OCI-LY3 (cell line): Measurements from ENCODE around the gene DAO.
"Not testable (repeated sequence)": the region's sequence is repeated elsewhere in the genome, so short reads cannot be mapped to it uniquely, and the experiment has no call there.

Experiments
- H2AFZ ChIP-seq: fragments of 200-600, 300-600 bp; shearing (Covaris generic); 2 replicates; pipeline ENCODE4 v1.6.0; 2014; ENCODE audit warnings: antibody characterized with exemption, low read depth, low read length
- H3K27ac ChIP-seq: fragments of 200-600, 300-600 bp; sonication (generic); 2 replicates; pipeline ENCODE4 v1.5.1; 2014; ENCODE audit warnings: mild to moderate bottlenecking, low read length, moderate library complexity, mixed read lengths
- H3K27me3 ChIP-seq: fragments of 200-600, 300-600 bp; sonication (generic); 2 replicates; pipeline ENCODE4 v1.6.1; 2014; ENCODE audit warnings: low read depth, low read length, mixed read lengths
- H3K36me3 ChIP-seq: fragments of 200-600, 300-600 bp; sonication (generic); replicated peaks from 2 replicates; pipeline ENCODE3; 2014; ENCODE audit warnings: low read depth, low read length, mixed read lengths
- H3K4me1 ChIP-seq: fragments of 300-600, 200-600 bp; sonication (generic); 2 replicates; pipeline ENCODE4 v1.6.1; 2014; ENCODE audit warnings: low read length, mixed read lengths
- H3K4me2 ChIP-seq: fragments of 200-600, 300-600 bp; sonication (generic); 2 replicates; pipeline ENCODE4 v1.6.1; 2014; ENCODE audit warnings: low read length, mixed read lengths
- H3K4me3 ChIP-seq: fragments of 300-600, 200-600 bp; sonication (generic); 2 replicates; pipeline ENCODE4 v1.5.1; 2014; ENCODE audit warnings: antibody characterized with exemption, mild to moderate bottlenecking, low read length, moderate library complexity
- H3K79me2 ChIP-seq: fragments of 300-600, 200-600 bp; shearing (Covaris generic); 2 replicates; pipeline ENCODE4 v1.6.1; 2014; ENCODE audit warnings: mild to moderate bottlenecking, low read length, mixed read lengths
- H3K9ac ChIP-seq: fragments of 300-600, 200-600 bp; shearing (Covaris generic); 2 replicates; pipeline ENCODE4 v1.6.0; 2014; ENCODE audit warnings: mild to moderate bottlenecking, low read length, moderate library complexity
- H3K9me3 ChIP-seq: fragments of 200-600, 300-600 bp; shearing (Covaris generic); 2 replicates; pipeline ENCODE4 v1.6.1; 2014; ENCODE audit warnings: low read length, mixed read lengths; ENCODE audit not compliant: insufficient read depth
- H4K20me1 ChIP-seq: fragments of 200-600, 300-600 bp; sonication (generic); 2 replicates; pipeline ENCODE4 v1.6.1; 2016; ENCODE audit warnings: low read length, mixed read lengths; ENCODE audit not compliant: insufficient read depth
- EZH2phosphoT487 ChIP-seq: fragments of 200-600 bp; shearing (Covaris generic); IDR thresholded peaks from 2 replicates; pipeline ENCODE4 v1.6.1; 2018; ENCODE audit warnings: antibody characterized with exemption, mixed run types, low read depth
- TF ChIP-seq, protein P1 (sequence below): fragments of 200-600, 300-600 bp; sonication (generic); IDR thresholded peaks from 2 replicates; pipeline ENCODE4 v1.5.1; 2014; ENCODE audit warnings: antibody characterized with exemption, low read length, low read depth

Gene DAO

DNA sequence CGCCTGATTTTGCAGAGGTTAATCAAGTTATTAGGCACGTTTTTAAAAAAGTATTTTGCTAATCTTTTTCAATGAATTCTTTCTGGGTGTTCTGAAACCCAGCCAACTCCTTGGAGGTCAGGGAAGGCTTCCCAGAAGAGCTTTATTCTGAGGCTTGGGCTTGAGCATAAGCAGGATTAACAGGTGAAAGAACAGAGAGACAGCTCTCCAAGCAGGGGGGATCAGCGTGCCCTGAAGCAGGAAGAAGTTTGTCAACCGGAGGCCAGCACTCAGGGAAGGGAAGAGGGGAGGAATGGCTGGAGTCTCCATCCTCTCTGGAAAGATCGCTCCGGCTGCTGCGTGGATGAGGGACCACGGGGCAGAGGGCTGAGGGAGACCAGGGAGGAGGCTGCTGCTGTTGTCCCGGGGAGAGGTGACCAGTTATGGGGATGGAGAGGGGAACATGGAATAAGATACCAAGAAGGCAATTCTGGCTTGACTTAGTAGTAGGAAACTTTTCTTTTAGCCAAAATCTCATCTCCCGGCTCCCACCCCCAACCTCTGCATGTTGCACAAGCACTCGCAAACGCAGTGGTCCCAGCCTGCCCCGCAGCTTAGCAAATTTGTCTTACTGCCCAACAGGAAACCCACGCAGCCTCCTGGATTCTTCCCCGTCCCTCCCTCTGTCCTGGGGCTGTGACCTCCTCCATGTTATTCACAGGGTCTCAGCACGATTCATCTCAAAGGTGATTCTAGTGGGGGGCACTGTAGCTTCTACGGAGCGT lies 21.4 kb upstream of the DAO start:
- peaks cover 63% of the 10 kb centered on the region for H3K4me1 ChIP-seq
- peak overlapping the region; percentile 81 for H3K9ac ChIP-seq
- H3K36me3 ChIP-seq: peaks cover 9% of the 10 kb centered on the region
- peak overlapping the region; percentile 59; the same call in 1 of the 2 replicates for H2AFZ ChIP-seq
- TF ChIP-seq EZH2phosphoT487: no peak
- TF ChIP-seq, protein P1, sequence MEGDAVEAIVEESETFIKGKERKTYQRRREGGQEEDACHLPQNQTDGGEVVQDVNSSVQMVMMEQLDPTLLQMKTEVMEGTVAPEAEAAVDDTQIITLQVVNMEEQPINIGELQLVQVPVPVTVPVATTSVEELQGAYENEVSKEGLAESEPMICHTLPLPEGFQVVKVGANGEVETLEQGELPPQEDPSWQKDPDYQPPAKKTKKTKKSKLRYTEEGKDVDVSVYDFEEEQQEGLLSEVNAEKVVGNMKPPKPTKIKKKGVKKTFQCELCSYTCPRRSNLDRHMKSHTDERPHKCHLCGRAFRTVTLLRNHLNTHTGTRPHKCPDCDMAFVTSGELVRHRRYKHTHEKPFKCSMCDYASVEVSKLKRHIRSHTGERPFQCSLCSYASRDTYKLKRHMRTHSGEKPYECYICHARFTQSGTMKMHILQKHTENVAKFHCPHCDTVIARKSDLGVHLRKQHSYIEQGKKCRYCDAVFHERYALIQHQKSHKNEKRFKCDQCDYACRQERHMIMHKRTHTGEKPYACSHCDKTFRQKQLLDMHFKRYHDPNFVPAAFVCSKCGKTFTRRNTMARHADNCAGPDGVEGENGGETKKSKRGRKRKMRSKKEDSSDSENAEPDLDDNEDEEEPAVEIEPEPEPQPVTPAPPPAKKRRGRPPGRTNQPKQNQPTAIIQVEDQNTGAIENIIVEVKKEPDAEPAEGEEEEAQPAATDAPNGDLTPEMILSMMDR: no peak
- H3K4me2 ChIP-seq: peak overlapping the region; percentile 98
- H3K79me2 ChIP-seq: peaks cover 28% of the 10 kb centered on the region
- peaks cover 14% of the 10 kb centered on the region for H3K27me3 ChIP-seq
- peaks cover 19% of the 10 kb centered on the region; the same call in 1 of the 2 replicates for H4K20me1 ChIP-seq
- H3K4me3 ChIP-seq: peak overlapping the region; percentile 85
- peaks cover 5% of the 10 kb centered on the region; the same call in 1 of the 2 replicates for H3K9me3 ChIP-seq
- no peak overlapping the region for H3K27ac ChIP-seq

- not testable (repeated sequence) for H3K36me3 ChIP-seq, H3K9ac ChIP-seq, H2AFZ ChIP-seq, H3K27ac ChIP-seq, H3K9me3 ChIP-seq, H3K4me3 ChIP-seq
- Histone ChIP-seq H3K4me2 (0 out of 2 replicates have a peak overlapping the region, but pooled peaks have one; percentile 13), H3K4me1 (peaks cover 56% of the 10 kb centered on the region), H3K27me3 (peaks cover 14% of the 10 kb centered on the region), H4K20me1 (peaks cover 15% of the 10 kb centered on the region; the same call in 1 of the 2 replicates), H3K79me2 (peaks cover 28% of the 10 kb centered on the region)
These were observed 20.6 kb upstream of the DAO start for GRCh38 chr12:108859141-108859922.

- Histone ChIP-seq H3K9me3 (peaks cover 3% of the 10 kb centered on the region; the same call in 1 of the 2 replicates), H3K27ac (peak overlapping the region; percentile 3; the same call in 1 of the 2 replicates), H4K20me1 (peaks cover 10% of the 10 kb centered on the region; the same call in 1 of the 2 replicates), H3K36me3 (peaks cover 5% of the 10 kb centered on the region), H3K4me1 (peaks cover 52% of the 10 kb centered on the region), H3K27me3 (peaks cover 14% of the 10 kb centered on the region), H3K4me3 (no peak overlapping the region), H3K79me2 (peaks cover 23% of the 10 kb centered on the region), H3K4me2 (peak overlapping the region; percentile 67), H2AFZ (no peak overlapping the region), H3K9ac (no peak overlapping the region)
- TF ChIP-seq, protein P1: no peak
- no peak for TF ChIP-seq EZH2phosphoT487
These were observed 20.0 kb upstream of the DAO start for GRCh38 chr12:108859923-108860291.

GRCh38 chr12:108860443-108860842 lies 19.4 kb upstream of the DAO start:
- TF ChIP-seq, protein P1: no peak
- TF ChIP-seq EZH2phosphoT487: no peak
- Histone ChIP-seq H2AFZ (no peak overlapping the region), H3K27ac (peak overlapping the region; percentile 3; the same call in 1 of the 2 replicates)

More at GRCh38 chr12:108860443-108860842, 19.4 kb upstream of the DAO start:
- Histone ChIP-seq H3K27me3 (peaks cover 14% of the 10 kb centered on the region), H3K36me3 (no peaks in the 10 kb centered on the region), H3K4me1 (peaks cover 52% of the 10 kb centered on the region), H4K20me1 (peaks cover 7% of the 10 kb centered on the region; the same call in 1 of the 2 replicates), H3K4me3 (peak overlapping the region; percentile 29; the same call in 1 of the 2 replicates), H3K9me3 (no peaks in the 10 kb centered on the region), H3K79me2 (peaks cover 18% of the 10 kb centered on the region), H3K9ac (no peak overlapping the region), H3K4me2 (peak overlapping the region; percentile 67)
